OCI-M1 (cell line): Measurements from ENCODE around the gene INSYN1.
"Not testable (repeated sequence)": the region's sequence is repeated elsewhere in the genome, so short reads cannot be mapped to it uniquely, and the experiment has no call there.

ENCODE experiments used
- DNase-seq: peaks from one replicate; lab custom pipeline; 2025; lab: John Stamatoyannopoulos, UW

The INSYN1 gene

GRCh38 chr15:73753250-73754130 lies at the start of gene INSYN1:
Gene INSYN1, minus strand, starts transcription at chr15:73753351. Its CDS starts 2,221 bp downstream, at chr15:73751130.
- no peak for DNase-seq

- no peak for DNase-seq
Measured at GRCh38 chr15:73802431-73803041, 49.4 kb upstream of the INSYN1 start.

GRCh38 chr15:73800662-73801345 lies 47.7 kb upstream of the INSYN1 start:
- peak; percentile 4 for DNase-seq

- no peak for DNase-seq
Measured at GRCh38 chr15:73799466-73799865, 46.3 kb upstream of the INSYN1 start.

- no peak for DNase-seq
Measured at GRCh38 chr15:73797366-73798158, 44.4 kb upstream of the INSYN1 start.

- no peak for DNase-seq
Measured at GRCh38 chr15:73796331-73796831, 43.2 kb upstream of the INSYN1 start.

- DNase-seq: no peak
Measured at GRCh38 chr15:73794443-73795133, 41.4 kb upstream of the INSYN1 start.

- DNase-seq: not testable (repeated sequence)
Measured at GRCh38 chr15:73792899-73793541, 39.9 kb upstream of the INSYN1 start.

- no peak for DNase-seq
Measured at GRCh38 chr15:73792415-73792814, 39.3 kb upstream of the INSYN1 start.

- no peak for DNase-seq
Measured at GRCh38 chr15:73789521-73790240, 36.5 kb upstream of the INSYN1 start.

- DNase-seq: no peak
Measured at GRCh38 chr15:73787621-73788020, 34.5 kb upstream of the INSYN1 start.

- DNase-seq: no peak
Measured at GRCh38 chr15:73786538-73786937, 33.4 kb upstream of the INSYN1 start.

- DNase-seq: not testable (repeated sequence)
Measured at GRCh38 chr15:73785256-73786014, 32.3 kb upstream of the INSYN1 start.

GRCh38 chr15:73784291-73784690 lies 31.1 kb upstream of the INSYN1 start:
- DNase-seq: no peak

- no peak for DNase-seq
Measured at GRCh38 chr15:73782344-73782959, 29.3 kb upstream of the INSYN1 start.

- peak; percentile 20 for DNase-seq
Measured at GRCh38 chr15:73781038-73781925, 28.1 kb upstream of the INSYN1 start.

- no peak for DNase-seq
Measured at GRCh38 chr15:73779974-73780373, 26.8 kb upstream of the INSYN1 start.

- DNase-seq: no peak
Measured at GRCh38 chr15:73777741-73778140, 24.6 kb upstream of the INSYN1 start.
